GM12865 (cell line): ENCODE data around the gene PLEKHA8.
A peak's percentile ranks its signal among the peaks of the same experiment; 100 is the strongest.

ENCODE experiments used
- DNase-seq: peaks from one replicate; pipeline ENCODE4 v3.0.0; 2010; ENCODE audit warnings: low read depth
- H3K4me3 ChIP-seq: 2 replicates; pipeline ENCODE4 v1.5.1; 2011; ENCODE audit warnings: mild to moderate bottlenecking, low read depth, low read length, control low read depth
- TF ChIP-seq, protein P1 (sequence below): IDR thresholded peaks from 2 replicates; pipeline ENCODE4 v1.5.1; 2011; ENCODE audit warnings: low read length, control low read depth, low read depth, inconsistent platforms; ENCODE audit not compliant: insufficient read depth; ENCODE audit errors: missing control alignments

PLEKHA8 gene

GRCh38 chr7:30028216-30028748, at the start of gene PLEKHA8:
TSS of gene PLEKHA8 (plus strand) at chr7:30028412. CDS start at chr7:30028763, 351 bp downstream.
- peak within 1 kb of the TSS; percentile 92 for H3K4me3 ChIP-seq
- DNase-seq = peak; percentile 95
- TF ChIP-seq, protein P1, sequence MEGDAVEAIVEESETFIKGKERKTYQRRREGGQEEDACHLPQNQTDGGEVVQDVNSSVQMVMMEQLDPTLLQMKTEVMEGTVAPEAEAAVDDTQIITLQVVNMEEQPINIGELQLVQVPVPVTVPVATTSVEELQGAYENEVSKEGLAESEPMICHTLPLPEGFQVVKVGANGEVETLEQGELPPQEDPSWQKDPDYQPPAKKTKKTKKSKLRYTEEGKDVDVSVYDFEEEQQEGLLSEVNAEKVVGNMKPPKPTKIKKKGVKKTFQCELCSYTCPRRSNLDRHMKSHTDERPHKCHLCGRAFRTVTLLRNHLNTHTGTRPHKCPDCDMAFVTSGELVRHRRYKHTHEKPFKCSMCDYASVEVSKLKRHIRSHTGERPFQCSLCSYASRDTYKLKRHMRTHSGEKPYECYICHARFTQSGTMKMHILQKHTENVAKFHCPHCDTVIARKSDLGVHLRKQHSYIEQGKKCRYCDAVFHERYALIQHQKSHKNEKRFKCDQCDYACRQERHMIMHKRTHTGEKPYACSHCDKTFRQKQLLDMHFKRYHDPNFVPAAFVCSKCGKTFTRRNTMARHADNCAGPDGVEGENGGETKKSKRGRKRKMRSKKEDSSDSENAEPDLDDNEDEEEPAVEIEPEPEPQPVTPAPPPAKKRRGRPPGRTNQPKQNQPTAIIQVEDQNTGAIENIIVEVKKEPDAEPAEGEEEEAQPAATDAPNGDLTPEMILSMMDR = no peak

DNA sequence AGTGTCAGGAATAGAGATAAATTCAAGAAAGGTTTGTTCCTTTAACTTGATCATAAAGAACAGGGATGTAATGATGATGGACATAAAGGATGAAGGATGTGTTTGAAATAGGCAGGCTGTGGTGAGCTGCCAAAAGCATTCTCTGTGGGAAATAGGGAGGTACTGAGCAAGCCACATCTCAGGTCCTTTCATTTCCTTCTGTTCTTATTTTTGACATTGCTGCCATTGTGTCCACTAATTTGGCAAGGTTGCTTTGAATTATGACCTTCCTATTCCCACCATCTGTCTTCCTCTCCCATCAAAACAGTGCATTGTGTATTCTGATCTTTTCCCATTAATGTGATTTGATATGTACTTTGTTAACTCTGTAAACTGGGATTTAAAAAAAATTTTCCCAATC, 48.1 kb upstream of the PLEKHA8 start:
- DNase-seq = no peak
- TF ChIP-seq, protein P1 = no peak
- no peak overlapping the region for H3K4me3 ChIP-seq

GRCh38 chr7:29987083-29987482, 41.1 kb upstream of the PLEKHA8 start:
- peak; percentile 37 for DNase-seq
- H3K4me3 ChIP-seq = peak overlapping the region; percentile 84
- TF ChIP-seq, protein P1 = no peak

DNA sequence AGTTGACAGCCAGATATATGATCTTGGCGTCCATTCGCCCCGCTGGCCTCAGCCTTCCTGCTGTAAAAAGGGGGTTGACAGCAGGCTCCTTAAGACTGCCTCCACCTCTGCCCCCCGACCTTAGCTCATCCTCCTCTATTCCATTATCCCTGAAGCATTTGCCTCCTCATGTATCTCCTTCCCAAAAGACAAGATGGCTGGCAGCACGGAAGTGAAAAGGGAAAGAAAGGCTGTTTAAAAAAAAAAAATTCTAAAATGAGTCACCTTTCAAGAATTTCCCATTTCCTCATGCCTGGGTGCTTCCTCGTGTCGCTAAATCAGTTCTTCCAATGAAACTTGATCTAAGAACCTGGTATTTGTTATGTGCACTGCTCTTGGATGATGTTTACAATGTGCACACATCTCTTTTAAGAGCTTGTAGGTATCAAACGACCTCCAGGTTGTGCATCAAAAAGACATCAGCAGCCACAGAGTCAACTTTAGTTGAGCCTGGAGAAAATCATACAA, 40.3 kb upstream of the PLEKHA8 start:
- peak; percentile 47 for DNase-seq
- H3K4me3 ChIP-seq = peak overlapping the region; percentile 84
- TF ChIP-seq, protein P1 = no peak

DNA sequence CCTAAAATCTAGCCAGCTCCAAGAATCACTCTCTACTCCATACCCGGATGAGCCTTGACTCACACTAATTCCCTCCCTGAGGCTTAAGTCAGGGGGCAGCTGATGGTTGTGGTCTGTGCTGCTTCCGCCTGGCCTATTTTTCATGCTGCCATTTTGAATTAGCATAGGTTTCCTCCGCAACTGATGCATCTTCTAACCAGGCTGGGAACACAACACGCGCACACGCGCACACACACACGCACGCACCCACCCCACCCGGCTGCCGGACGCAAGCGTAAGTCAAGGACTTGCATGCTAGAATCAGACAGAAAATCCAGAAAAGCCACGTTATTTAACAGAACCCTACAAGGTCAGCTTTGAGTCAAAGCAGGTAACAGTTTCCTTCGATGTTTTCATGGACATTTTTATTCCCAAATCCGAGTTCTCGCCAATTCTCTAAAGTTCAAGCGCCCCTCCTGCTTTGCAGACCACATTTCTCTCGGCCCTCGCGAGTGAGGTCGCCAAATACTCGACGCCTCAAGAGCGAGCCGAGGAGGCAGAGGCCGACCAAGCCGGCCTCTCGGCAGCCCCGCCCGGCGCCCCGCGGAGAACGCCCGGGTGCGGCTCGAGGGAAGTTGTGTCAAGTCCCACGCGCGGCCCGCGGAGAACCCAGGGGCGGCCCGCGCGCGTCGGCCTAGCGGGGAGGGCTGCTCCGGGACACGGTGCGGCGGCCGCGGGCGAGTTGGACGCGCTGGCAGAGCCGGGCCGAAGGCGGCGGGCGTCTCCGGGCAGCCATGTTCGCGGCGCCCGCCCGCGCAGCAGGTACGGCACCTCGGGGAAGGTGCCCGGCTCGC, 39.6 kb upstream of the PLEKHA8 start:
- TF ChIP-seq, protein P1 = no peak
- DNase-seq = peak; percentile 92
- H3K4me3 ChIP-seq = peak overlapping the region; percentile 84

GRCh38 chr7:29989257-29989995, 38.8 kb upstream of the PLEKHA8 start, which contains the start of gene SCRN1:
TSS of gene SCRN1 (minus strand) at chr7:29989801. CDS start at chr7:29969067, 20,734 bp downstream.
- TF ChIP-seq, protein P1 = no peak
- H3K4me3 ChIP-seq = peak within 1 kb of the TSS; percentile 84
- peak; percentile 78 for DNase-seq
